ENCODE results near the gene ABHD16A. TPM values are rescaled to one million over a fixed set of nuclear protein-coding genes. Genes with fewer than 3 reads are reported as not detected.

ABHD16A gene
- total and polyA plus RNA-seq, 2 of the 13 experiments (the other 11 are each of a cell fraction or from before 2014, with no cell fraction given), result 43.5 to 45.4 TPM

DNA sequence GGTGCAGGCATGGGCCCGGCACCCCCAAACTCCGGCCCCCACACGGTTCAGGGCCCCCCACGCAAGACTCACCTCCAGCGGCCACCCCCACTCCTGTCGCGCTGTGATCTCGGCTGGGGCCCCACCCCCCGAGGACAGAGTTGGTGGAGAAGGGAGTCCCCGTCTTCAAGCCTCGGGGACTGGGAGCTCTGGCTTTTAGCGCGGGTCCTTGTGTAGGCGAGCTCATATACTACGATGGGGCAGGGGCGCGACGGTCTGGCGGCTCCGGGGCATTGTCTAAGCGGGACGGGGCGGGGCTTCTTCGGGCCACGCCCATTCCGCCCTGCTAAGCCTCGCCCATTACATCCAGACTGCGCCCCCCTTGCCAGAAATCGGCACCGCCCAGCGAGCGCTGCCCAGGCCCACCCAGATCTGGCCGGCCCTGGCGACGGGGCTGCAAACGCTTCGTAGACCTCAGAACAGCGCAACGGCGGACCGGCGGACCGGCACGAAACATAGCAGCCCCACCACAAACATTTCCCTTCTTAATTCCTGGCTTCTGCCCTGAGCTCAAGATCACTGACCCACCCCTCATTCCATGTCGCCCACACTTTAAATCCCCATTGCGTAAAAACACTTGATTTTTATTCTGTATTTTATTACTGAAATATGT is 27.0 kb upstream of the ABHD16A start (continued):
- TF ChIP-seq ZNF468 (CRISPR knock-in tag; IDR thresholded peaks at IDR 0.05) (no peak), ZBTB7A (CRISPR knock-in tag; IDR thresholded peaks at IDR 0.05) (peak; percentile 60; the same call in 1 of the 2 replicates), NAIF1 (CRISPR knock-in tag; IDR thresholded peaks at IDR 0.05; ENCODE audit: borderline replicate concordance) (no peak), ZNF567 (CRISPR knock-in tag; IDR thresholded peaks at IDR 0.05; ENCODE audit: borderline replicate concordance) (no peak), BHLHE40 (IDR thresholded peaks at IDR 0.05; ENCODE audit: low read length) (no peak), SMC3 (IDR thresholded peaks at IDR 0.05; ENCODE audit: low read length) (no peak), SNRNP70 (IDR thresholded peaks at IDR 0.05; ENCODE audit: low read depth, low read length) (peak; percentile 82; the same call in 1 of the 2 replicates), HOXA9 (CRISPR knock-in tag; IDR thresholded peaks at IDR 0.05; ENCODE audit: borderline replicate concordance) (peak; percentile 71; the same call in 1 of the 2 replicates), ZNF777 (CRISPR knock-in tag; IDR thresholded peaks at IDR 0.05) (0 out of 2 replicates have a peak, but pooled peaks have one; percentile 27), RBM22 (optimal IDR thresholded peaks at IDR 0.05; ENCODE audit: low read length) (peak; percentile 96), HNF4A (CRISPR knock-in tag; IDR thresholded peaks at IDR 0.05) (0 out of 2 replicates have a peak, but pooled peaks have one; percentile 2), ZNF263 (CRISPR knock-in tag; IDR thresholded peaks at IDR 0.05) (no peak), ESRRA (CRISPR knock-in tag; IDR thresholded peaks at IDR 0.05; ENCODE audit: low read depth) (no peak), ZNF570 (CRISPR knock-in tag; IDR thresholded peaks at IDR 0.05; ENCODE audit: borderline replicate concordance) (no peak), ZSCAN29 (CRISPR knock-in tag; conservative IDR thresholded peaks at IDR 0.05) (peak; percentile 86), RFX5 (IDR thresholded peaks at IDR 0.05; ENCODE audit: low read depth, low read length) (no peak), ATF7-NPFF (CRISPR knock-in tag; IDR thresholded peaks at IDR 0.05; ENCODE audit: low read depth) (peak; percentile 88), PAWR (CRISPR knock-in tag; IDR thresholded peaks at IDR 0.05; ENCODE audit: borderline replicate concordance) (no peak; the same call in 1 of the 2 replicates)
- TF ChIP-seq, protein P1, sequence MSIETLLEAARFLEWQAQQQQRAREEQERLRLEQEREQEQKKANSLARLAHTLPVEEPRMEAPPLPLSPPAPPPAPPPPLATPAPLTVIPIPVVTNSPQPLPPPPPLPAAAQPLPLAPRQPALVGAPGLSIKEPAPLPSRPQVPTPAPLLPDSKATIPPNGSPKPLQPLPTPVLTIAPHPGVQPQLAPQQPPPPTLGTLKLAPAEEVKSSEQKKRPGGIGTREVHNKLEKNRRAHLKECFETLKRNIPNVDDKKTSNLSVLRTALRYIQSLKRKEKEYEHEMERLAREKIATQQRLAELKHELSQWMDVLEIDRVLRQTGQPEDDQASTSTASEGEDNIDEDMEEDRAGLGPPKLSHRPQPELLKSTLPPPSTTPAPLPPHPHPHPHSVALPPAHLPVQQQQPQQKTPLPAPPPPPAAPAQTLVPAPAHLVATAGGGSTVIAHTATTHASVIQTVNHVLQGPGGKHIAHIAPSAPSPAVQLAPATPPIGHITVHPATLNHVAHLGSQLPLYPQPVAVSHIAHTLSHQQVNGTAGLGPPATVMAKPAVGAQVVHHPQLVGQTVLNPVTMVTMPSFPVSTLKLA (IDR thresholded peaks at IDR 0.05), result no peak
- TF ChIP-seq, protein P2, sequence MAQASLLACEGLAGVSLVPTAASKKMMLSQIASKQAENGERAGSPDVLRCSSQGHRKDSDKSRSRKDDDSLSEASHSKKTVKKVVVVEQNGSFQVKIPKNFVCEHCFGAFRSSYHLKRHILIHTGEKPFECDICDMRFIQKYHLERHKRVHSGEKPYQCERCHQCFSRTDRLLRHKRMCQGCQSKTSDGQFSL (CRISPR knock-in tag; IDR thresholded peaks at IDR 0.05), result 0 out of 2 replicates have a peak, but pooled peaks have one; percentile 17
- TF ChIP-seq, protein P3, sequence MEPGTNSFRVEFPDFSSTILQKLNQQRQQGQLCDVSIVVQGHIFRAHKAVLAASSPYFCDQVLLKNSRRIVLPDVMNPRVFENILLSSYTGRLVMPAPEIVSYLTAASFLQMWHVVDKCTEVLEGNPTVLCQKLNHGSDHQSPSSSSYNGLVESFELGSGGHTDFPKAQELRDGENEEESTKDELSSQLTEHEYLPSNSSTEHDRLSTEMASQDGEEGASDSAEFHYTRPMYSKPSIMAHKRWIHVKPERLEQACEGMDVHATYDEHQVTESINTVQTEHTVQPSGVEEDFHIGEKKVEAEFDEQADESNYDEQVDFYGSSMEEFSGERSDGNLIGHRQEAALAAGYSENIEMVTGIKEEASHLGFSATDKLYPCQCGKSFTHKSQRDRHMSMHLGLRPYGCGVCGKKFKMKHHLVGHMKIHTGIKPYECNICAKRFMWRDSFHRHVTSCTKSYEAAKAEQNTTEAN (CRISPR knock-in tag; conservative IDR thresholded peaks at IDR 0.05), result no peak
- TF ChIP-seq, protein P4, sequence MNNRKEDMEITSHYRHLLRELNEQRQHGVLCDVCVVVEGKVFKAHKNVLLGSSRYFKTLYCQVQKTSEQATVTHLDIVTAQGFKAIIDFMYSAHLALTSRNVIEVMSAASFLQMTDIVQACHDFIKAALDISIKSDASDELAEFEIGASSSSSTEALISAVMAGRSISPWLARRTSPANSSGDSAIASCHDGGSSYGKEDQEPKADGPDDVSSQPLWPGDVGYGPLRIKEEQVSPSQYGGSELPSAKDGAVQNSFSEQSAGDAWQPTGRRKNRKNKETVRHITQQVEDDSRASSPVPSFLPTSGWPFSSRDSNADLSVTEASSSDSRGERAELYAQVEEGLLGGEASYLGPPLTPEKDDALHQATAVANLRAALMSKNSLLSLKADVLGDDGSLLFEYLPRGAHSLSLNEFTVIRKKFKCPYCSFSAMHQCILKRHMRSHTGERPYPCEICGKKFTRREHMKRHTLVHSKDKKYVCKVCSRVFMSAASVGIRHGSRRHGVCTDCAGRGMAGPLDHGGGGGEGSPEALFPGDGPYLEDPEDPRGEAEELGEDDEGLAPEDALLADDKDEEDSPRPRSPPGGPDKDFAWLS (CRISPR knock-in tag; IDR thresholded peaks at IDR 0.05; ENCODE audit: borderline replicate concordance), result no peak
